Measurements from ENCODE around the gene RNF41.

RNF41 gene

GRCh38 chr12:56152756-56153677 lies 68.7 kb downstream of the RNF41 start:
- no peak for DNase-seq (ENCODE audit: low spot score)
